ENCODE measurements around the gene FSHR.

DNA sequence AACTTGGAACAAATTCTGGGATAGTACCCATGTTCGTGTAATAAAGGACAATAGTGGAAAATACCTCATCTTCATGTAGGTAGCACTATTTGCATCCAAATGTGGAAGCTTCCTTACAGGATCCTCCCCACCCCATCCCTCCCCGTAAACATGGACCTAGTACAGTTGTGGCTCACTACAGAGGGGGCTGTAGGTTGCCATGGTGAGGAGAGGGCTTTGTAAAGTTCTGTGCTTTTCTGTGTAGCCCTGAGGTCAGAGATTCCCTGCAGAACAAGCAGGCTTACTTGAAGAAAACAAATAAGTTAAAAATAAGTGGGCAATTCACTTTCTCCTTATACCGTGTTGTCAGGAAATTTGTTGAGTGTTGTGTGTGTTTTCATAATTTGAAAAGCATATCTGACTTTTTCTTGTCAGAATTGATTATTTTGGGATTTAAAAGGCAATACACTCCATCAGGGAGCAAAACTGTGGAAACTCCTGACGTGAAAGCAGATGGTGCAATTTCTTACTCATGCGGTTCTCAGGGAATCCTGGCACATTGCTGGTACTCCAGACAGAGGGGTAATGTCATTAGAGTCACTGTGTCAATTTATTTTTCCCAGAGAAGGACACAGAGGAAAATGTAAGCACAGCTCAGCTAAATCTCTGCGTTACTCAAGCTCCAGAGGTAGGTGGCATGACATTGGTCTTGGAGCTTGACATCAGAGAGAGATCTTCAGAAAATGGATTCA, 224.6 kb downstream of the FSHR start:
- TF ChIP-seq, protein P1, sequence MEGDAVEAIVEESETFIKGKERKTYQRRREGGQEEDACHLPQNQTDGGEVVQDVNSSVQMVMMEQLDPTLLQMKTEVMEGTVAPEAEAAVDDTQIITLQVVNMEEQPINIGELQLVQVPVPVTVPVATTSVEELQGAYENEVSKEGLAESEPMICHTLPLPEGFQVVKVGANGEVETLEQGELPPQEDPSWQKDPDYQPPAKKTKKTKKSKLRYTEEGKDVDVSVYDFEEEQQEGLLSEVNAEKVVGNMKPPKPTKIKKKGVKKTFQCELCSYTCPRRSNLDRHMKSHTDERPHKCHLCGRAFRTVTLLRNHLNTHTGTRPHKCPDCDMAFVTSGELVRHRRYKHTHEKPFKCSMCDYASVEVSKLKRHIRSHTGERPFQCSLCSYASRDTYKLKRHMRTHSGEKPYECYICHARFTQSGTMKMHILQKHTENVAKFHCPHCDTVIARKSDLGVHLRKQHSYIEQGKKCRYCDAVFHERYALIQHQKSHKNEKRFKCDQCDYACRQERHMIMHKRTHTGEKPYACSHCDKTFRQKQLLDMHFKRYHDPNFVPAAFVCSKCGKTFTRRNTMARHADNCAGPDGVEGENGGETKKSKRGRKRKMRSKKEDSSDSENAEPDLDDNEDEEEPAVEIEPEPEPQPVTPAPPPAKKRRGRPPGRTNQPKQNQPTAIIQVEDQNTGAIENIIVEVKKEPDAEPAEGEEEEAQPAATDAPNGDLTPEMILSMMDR (IDR thresholded peaks at IDR 0.05) = no peak
- TF ChIP-seq POLR2A (IDR thresholded peaks at IDR 0.05) = no peak

Data from lower leg skin (tissue), 3 donors.